ENCODE results near the gene GLIPR1L2.

Gene GLIPR1L2

GRCh38 chr12:75360920-75361319 is 30.0 kb upstream of the GLIPR1L2 start:
- in situ Hi-C loops (cut with HindIII; ENCODE audit: low sequenced_read_pairs): no loop called here
- no peak for TF ChIP-seq CTCF (IDR thresholded peaks at IDR 0.05; ENCODE audit: low read depth, low read length)
- no peak overlapping the region for H3K4me3 ChIP-seq (ENCODE audit: low read depth, low read length)
- DNase-seq (ENCODE audit: low read depth, low spot score): no peak

GRCh38 chr12:75361408-75361807 is 29.5 kb upstream of the GLIPR1L2 start:
- DNase-seq (ENCODE audit: low read depth, low spot score): no peak
- no peak overlapping the region for H3K4me3 ChIP-seq (ENCODE audit: low read depth, low read length)
- no peak for TF ChIP-seq CTCF (IDR thresholded peaks at IDR 0.05; ENCODE audit: low read depth, low read length)
- in situ Hi-C loops (cut with HindIII; ENCODE audit: low sequenced_read_pairs): no loop called here

GRCh38 chr12:75364919-75365318 is 26.0 kb upstream of the GLIPR1L2 start:
- TF ChIP-seq CTCF (IDR thresholded peaks at IDR 0.05; ENCODE audit: low read depth, low read length): no peak
- no peak overlapping the region for H3K4me3 ChIP-seq (ENCODE audit: low read depth, low read length)
- in situ Hi-C loops (cut with HindIII; ENCODE audit: low sequenced_read_pairs): no loop called here
- DNase-seq (ENCODE audit: low read depth, low spot score): no peak

GRCh38 chr12:75366629-75367028 is 24.3 kb upstream of the GLIPR1L2 start:
- H3K4me3 ChIP-seq (ENCODE audit: low read depth, low read length): no peak overlapping the region
- in situ Hi-C loops (cut with HindIII; ENCODE audit: low sequenced_read_pairs): no loop called here
- DNase-seq (ENCODE audit: low read depth, low spot score): peak; percentile 52
- no peak for TF ChIP-seq CTCF (IDR thresholded peaks at IDR 0.05; ENCODE audit: low read depth, low read length)

GRCh38 chr12:75374971-75375370 is 15.9 kb upstream of the GLIPR1L2 start:
- no peak for DNase-seq (ENCODE audit: low read depth, low spot score)
- TF ChIP-seq CTCF (IDR thresholded peaks at IDR 0.05; ENCODE audit: low read depth, low read length): no peak
- H3K4me3 ChIP-seq (ENCODE audit: low read depth, low read length): no peak overlapping the region
- in situ Hi-C loops (cut with HindIII; ENCODE audit: low sequenced_read_pairs): no loop called here

GRCh38 chr12:75378354-75378753 is 12.5 kb upstream of the GLIPR1L2 start:
- in situ Hi-C loops (cut with HindIII; ENCODE audit: low sequenced_read_pairs): no loop called here

More at GRCh38 chr12:75378354-75378753, 12.5 kb upstream of the GLIPR1L2 start:
- H3K4me3 ChIP-seq (ENCODE audit: low read depth, low read length): no peak overlapping the region
- TF ChIP-seq CTCF (IDR thresholded peaks at IDR 0.05; ENCODE audit: low read depth, low read length): no peak
- DNase-seq (ENCODE audit: low read depth, low spot score): no peak

Measured in astrocyte of the spinal cord (primary cell).